Measurements from ENCODE around the gene MTA1. TPM values are rescaled to one million over a fixed set of nuclear protein-coding genes. Genes with fewer than 3 reads are reported as not detected.

The MTA1 gene
- total and polyA plus RNA-seq, 2 of the 8 experiments (the other 6 are each of a cell fraction or from before 2014, with no cell fraction given) = 73.9 to 221 TPM

GRCh38 chr14:105499256-105500035 is 79.8 kb downstream of the MTA1 start:
- H2AK5ac ChIP-seq (ENCODE audit: low read depth, low read length) = no peak overlapping the region
- H3K27me3 ChIP-seq (replicated peaks in 1 of 4; ENCODE audit: control insufficient read depth in 3 of 4, extremely low read depth in 1 of 4, insufficient read depth in 3 of 4, low read length in 3 of 4) = no peaks in the 10 kb centered on the region
- peaks cover 0 to 2% of the 10 kb centered on the region in 2 experiments for H4K20me1 ChIP-seq (replicated peaks in 1 of 2; ENCODE audit: control insufficient read depth in 1 of 2, insufficient read depth in 2 of 2, low read length in 2 of 2)
- H3K23me2 ChIP-seq (ENCODE audit: low read depth, low read length) = no peaks in the 10 kb centered on the region
- H3K14ac ChIP-seq (ENCODE audit: insufficient read length) = no peak overlapping the region
- ChIA-PET POLR2A (ENCODE audit: partially characterized antibody) (interaction anchor here (1.4 to 1.7 kb wide), 2 partner anchors 42 to 52 kb away, joined by 3 to 4 read pairs; no protein-coding TSS in a partner anchor), CTCF (ENCODE audit: partially characterized antibody) (no interaction called here)
- DNase-seq (ENCODE audit: low read depth in 1 of 2, low spot score in 2 of 2) = no peak
- H4K8ac ChIP-seq (ENCODE audit: extremely low read depth, insufficient read depth, low read length) = no peak overlapping the region
- H3K4me1 ChIP-seq (replicated peaks in 1 of 4; ENCODE audit: control insufficient read depth in 3 of 4, insufficient read depth in 4 of 4, low read length in 3 of 4) = peaks cover 0 to 3% (median 0%) of the 10 kb centered on the region in 4 experiments; a peak in 2 of 7 replicates
- WGBS, 2 experiments (ENCODE audit: extremely low coverage in 1 of 2, insufficient coverage in 1 of 2, insufficient read length in 1 of 2, insufficient replicate concordance in 2 of 2, low coverage in 1 of 2, low lambda C conversion rate in 2 of 2, missing lambda C conversion rate in 1 of 2) = 85% methylated on average over 21 of the region's 27 CpGs; no CpG with 5 or more reads in 1 of the 2 experiments
- no peaks in the 10 kb centered on the region for H3K36me3 ChIP-seq (ENCODE audit: control insufficient read depth in 2 of 4, insufficient read depth in 4 of 4, low read length in 3 of 4)
- H2BK20ac ChIP-seq (ENCODE audit: low read length) = no peak overlapping the region
- H3K9ac ChIP-seq (replicated peaks in 1 of 4; ENCODE audit: extremely low read depth in 1 of 4, low read depth in 3 of 4, low read length in 3 of 4) = no peak overlapping the region
- FAIRE-seq = no peak
- no peak overlapping the region for H2BK15ac ChIP-seq (ENCODE audit: low read length)
- H3K18ac ChIP-seq (ENCODE audit: extremely low read depth, low read length) = no peak overlapping the region
- H4K5ac ChIP-seq (ENCODE audit: insufficient read length, low read depth, low read length) = no peak overlapping the region
- no peak overlapping the region for H3K4ac ChIP-seq (replicated peaks; ENCODE audit: insufficient read length, low read depth, low read length)
- no peak overlapping the region for H2BK12ac ChIP-seq (ENCODE audit: low read depth, low read length)
- H3K79me1 ChIP-seq (ENCODE audit: low read depth, low read length) = no peaks in the 10 kb centered on the region
- H3K4me2 ChIP-seq (ENCODE audit: insufficient read depth in 1 of 2, low read depth in 2 of 2, low read length in 2 of 2) = no peak overlapping the region
- H3K9me3 ChIP-seq (ENCODE audit: insufficient read depth in 2 of 2, low read depth in 1 of 2, low read length in 1 of 2) = no peaks in the 10 kb centered on the region
- H2AFZ ChIP-seq (ENCODE audit: low read length) = no peak overlapping the region
- H2BK120ac ChIP-seq (replicated peaks; ENCODE audit: low read depth, low read length) = no peak overlapping the region
- H2BK5ac ChIP-seq (ENCODE audit: low read depth, low read length) = no peak overlapping the region
- H3K4me3 ChIP-seq (ENCODE audit: extremely low read depth in 1 of 4, insufficient read depth in 2 of 4, low read depth in 3 of 4, low read length in 4 of 4) = no peak overlapping the region
- H3K23ac ChIP-seq (ENCODE audit: insufficient read length) = no peak overlapping the region
- no peaks in the 10 kb centered on the region for H3K79me2 ChIP-seq (ENCODE audit: control insufficient read depth in 1 of 2, insufficient read depth in 2 of 2, low read length in 2 of 2)
- no peak overlapping the region for H4K91ac ChIP-seq (replicated peaks; ENCODE audit: insufficient read length, low read length)
- no peak overlapping the region for H3K56ac ChIP-seq (replicated peaks; ENCODE audit: insufficient read length, low read depth, low read length)
- no peak overlapping the region for H3K27ac ChIP-seq (ENCODE audit: low read depth, low read length)

Measured in H1 (cell line).